Panc1 (cell line): ENCODE data around the gene KCNMA1. TPM values are rescaled to one million over a fixed set of nuclear protein-coding genes. Genes with fewer than 3 reads are reported as not detected.

Experiments used
- ATAC-seq: fragments of 200-7000 bp; cut with Tn5 transposase; 2 replicates; pipeline ENCODE4 v1.9.1; 2020; ENCODE audit warnings: mild to moderate bottlenecking, moderate library complexity
- BruUV-seq: library from RNA; stranded (reverse); fragments of 400-500 nt; replicated peaks from 2 replicates; lab custom pipeline; 2021; lab: Mats Ljungman, UMichigan
- CTCF ChIA-PET: fragments of 300-600 bp; sonication (Branson Sonifier 250); formaldehyde crosslinking; loops from one replicate; lab custom pipeline; 2022; ENCODE audit warnings: antibody characterized with exemption; lab: Charles Lee
- POLR2A ChIA-PET: fragments of 300-600 bp; sonication (Branson Sonifier 250); formaldehyde crosslinking; loops from one replicate; lab custom pipeline; 2022; ENCODE audit warnings: antibody characterized with exemption; lab: Charles Lee
- DNase-seq: peaks from one replicate; pipeline ENCODE4 v3.0.0-alpha.2; 2010; ENCODE audit warnings: low read depth, low spot score
- H3K27ac ChIP-seq: 2 replicates; pipeline ENCODE4 v1.5.1; 2011; ENCODE audit warnings: mild to moderate bottlenecking, low read length, inconsistent platforms
- H3K27me3 ChIP-seq: fragments of 200-500 bp; sonication (Bioruptor generic); 2 replicates; pipeline ENCODE4 v1.6.0; 2014; ENCODE audit warnings: low read length, inconsistent platforms; ENCODE audit not compliant: control insufficient read depth, insufficient read depth
- H3K36me3 ChIP-seq: fragments of 200-500 bp; sonication (Bioruptor generic); 2 replicates; pipeline ENCODE4 v1.5.1; 2014; ENCODE audit warnings: inconsistent platforms, mild to moderate bottlenecking, low read length, moderate library complexity; ENCODE audit not compliant: control insufficient read depth, insufficient read depth
- H3K4me1 ChIP-seq: 2 replicates; pipeline ENCODE4 v1.5.1; 2011; ENCODE audit warnings: inconsistent platforms, mild to moderate bottlenecking, low read length, moderate library complexity; ENCODE audit not compliant: control insufficient read depth, insufficient read depth
- H3K4me3 ChIP-seq, 2 experiments: 2 replicates each; pipeline ENCODE4 v1.5.1; 2011 to 2012; ENCODE audit warnings: low read depth in 2 of 2, low read length in 2 of 2, mild to moderate bottlenecking in 2 of 2, inconsistent platforms in 1 of 2, moderate library complexity in 1 of 2
- H3K9me3 ChIP-seq: fragments of 200-500 bp; sonication (Bioruptor generic); 2 replicates; pipeline ENCODE4 v1.5.1; 2014; ENCODE audit warnings: low read depth, mild to moderate bottlenecking, inconsistent platforms, low read length, moderate library complexity; ENCODE audit not compliant: control insufficient read depth, insufficient read depth
- CTCF ChIP-seq: fragments of 450-650 bp; IDR thresholded peaks from 2 replicates; pipeline ENCODE4 v1.5.1; 2017; ENCODE audit warnings: mild to moderate bottlenecking
- POLR2AphosphoS5 ChIP-seq: IDR thresholded peaks from 2 replicates; pipeline ENCODE4 v1.6.1; 2012; ENCODE audit warnings: mild to moderate bottlenecking, low read depth, low read length, moderate library complexity
- REST ChIP-seq, 2 experiments: IDR thresholded peaks; 2 replicates each; pipeline ENCODE4 v1.6.1; 2011 to 2012; ENCODE audit warnings: low read depth in 2 of 2, control low read depth in 1 of 2, low read length in 1 of 2, mild to moderate bottlenecking in 1 of 2, moderate library complexity in 1 of 2; ENCODE audit not compliant: insufficient read depth in 1 of 2
- SIN3A ChIP-seq: IDR thresholded peaks from 2 replicates; pipeline ENCODE4 v1.6.1; 2012; ENCODE audit warnings: low read depth, mild to moderate bottlenecking, low read length, moderate library complexity, borderline replicate concordance; ENCODE audit not compliant: insufficient read depth
- TCF7L2 ChIP-seq: IDR thresholded peaks from 2 replicates; pipeline ENCODE4 v1.6.1; 2011; ENCODE audit warnings: mild to moderate bottlenecking, low read depth, low read length, inconsistent platforms
- in situ Hi-C: cut with HindIII; loops from 2 replicates; pipeline ENCODE4 v1.10.0; 2016; ENCODE audit warnings: low sequenced_read_pairs, low pct_unique_long_range_greater_than_20kb
- intact Hi-C: fragments of 100-400 bp; cut with micrococcal nuclease; formaldehyde crosslinking; loops from one replicate; pipeline ENCODE4 v1.10.0; 2022; ENCODE audit not compliant: unreplicated experiment
- total RNA-seq: library from RNA; stranded (reverse); gene quantifications from one replicate; pipeline ENCODE4 v1.2.1, GENCODE V29; 2021; ENCODE audit not compliant: unreplicated experiment

Gene KCNMA1
- total RNA-seq, 1 experiment from 2014 or later, result 91.9 TPM

DNA sequence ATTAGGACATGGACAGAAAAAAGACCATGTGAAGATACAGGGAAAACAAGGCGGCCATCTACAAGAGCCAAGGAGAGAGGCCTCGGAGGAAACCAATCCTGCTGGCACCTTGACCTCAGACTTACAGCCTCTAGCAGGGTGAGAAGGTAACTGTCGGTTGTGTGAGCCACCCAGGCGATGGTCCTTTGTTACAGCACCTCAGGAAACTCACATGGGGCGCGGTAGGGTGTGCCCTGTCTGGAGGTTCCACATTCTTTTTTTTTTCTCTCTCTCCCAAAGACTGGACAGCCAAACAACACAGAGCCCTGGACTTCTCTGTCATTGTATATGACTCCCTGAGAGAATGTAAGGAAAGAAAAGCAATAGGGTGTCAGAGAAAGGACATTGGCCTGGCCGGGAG, 163.2 kb downstream of the KCNMA1 start:
- intact Hi-C loops (no loop called here), in situ Hi-C loops (no loop called here)
- ATAC-seq (no peak), DNase-seq (no peak)
- POLR2A ChIA-PET, result no interaction called here
- Histone ChIP-seq H3K4me1 (peaks cover 10% of the 10 kb centered on the region), H3K36me3 (no peaks in the 10 kb centered on the region), H3K27ac (no peak overlapping the region), H3K4me3 (no peak overlapping the region), H3K27me3 (no peaks in the 10 kb centered on the region), H3K9me3 (no peaks in the 10 kb centered on the region)
- no peak for TF ChIP-seq CTCF
- TF ChIP-seq REST (IDR thresholded peaks at IDR 0.05; ENCODE audit: insufficient read depth in 1 of 2, low read depth in 2 of 2, low read length in 1 of 2), result no peak
- no peak for TF ChIP-seq POLR2AphosphoS5
- TF ChIP-seq TCF7L2, result no peak
- TF ChIP-seq SIN3A, result no peak
- no TSS peak for BruUV-seq
- CTCF ChIA-PET, result no interaction called here

DNA sequence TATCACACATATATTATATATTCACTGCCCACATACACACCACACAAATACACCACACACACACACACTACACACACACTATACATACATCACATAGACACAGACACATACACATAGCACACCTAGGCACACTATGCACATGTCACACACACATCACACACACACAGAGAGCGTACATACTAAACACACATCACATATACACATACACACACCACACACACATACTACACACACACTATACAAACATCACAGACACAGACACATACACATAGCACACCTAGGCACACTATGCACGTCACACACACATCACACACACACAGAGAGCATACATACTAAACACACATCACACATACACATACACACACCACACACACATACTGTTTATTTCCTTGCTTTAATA, 165.5 kb downstream of the KCNMA1 start:
- Histone ChIP-seq H3K4me3 (no peak overlapping the region), H3K27me3 (no peaks in the 10 kb centered on the region), H3K36me3 (no peaks in the 10 kb centered on the region), H3K4me1 (no peaks in the 10 kb centered on the region), H3K9me3 (no peaks in the 10 kb centered on the region), H3K27ac (no peak overlapping the region)
- no peak for ATAC-seq
- intact Hi-C loops, result no loop called here
- ChIA-PET CTCF (no interaction called here), POLR2A (no interaction called here)
- no TSS peak for BruUV-seq
- no peak for TF ChIP-seq CTCF
- TF ChIP-seq POLR2AphosphoS5, result no peak
- TF ChIP-seq TCF7L2, result no peak
- DNase-seq, result no peak
- in situ Hi-C loops, result no loop called here
